H54 (cell line): ENCODE data around the gene TREX2.

Experiments used
- DNase-seq: peaks from one replicate; pipeline ENCODE4 v3.0.0; 2011; ENCODE audit warnings: low spot score, mixed read lengths; ENCODE audit not compliant: insufficient read length
- FAIRE-seq: peaks from 3 replicates; lab custom pipeline; 2011; peaks lifted over from hg19 to GRCh38; lab: Jason Lieb, UNC
- POLR2A ChIP-seq: IDR thresholded peaks from 2 replicates; pipeline ENCODE4 v1.6.1; 2011; ENCODE audit warnings: low read depth, mild to moderate bottlenecking, low read length

Gene TREX2

GRCh38 chrX:153445856-153446635 lies at the start of gene TREX2:
TREX2 (minus strand) TSS chrX:153446056; CDS start chrX:153445430, 626 bp downstream.
- no peak for FAIRE-seq

GRCh38 chrX:153495362-153495751 lies 49.5 kb upstream of the TREX2 start:
- FAIRE-seq (no peak), DNase-seq (no peak)
- TF ChIP-seq POLR2A, result no peak

More at GRCh38 chrX:153445856-153446635, at the start of gene TREX2:
- TF ChIP-seq POLR2A, result no peak
- DNase-seq, result no peak

- no peak for FAIRE-seq
- no peak for TF ChIP-seq POLR2A
- DNase-seq, result no peak
Measured at GRCh38 chrX:153494541-153495361, 48.9 kb upstream of the TREX2 start, which contains the start of gene BGN. BGN (plus strand) TSS chrX:153494980; CDS start chrX:153504632, 9,652 bp downstream.

- no peak for TF ChIP-seq POLR2A
- no peak for DNase-seq
- FAIRE-seq, result no peak
Measured at GRCh38 chrX:153494061-153494460, 48.2 kb upstream of the TREX2 start.

- DNase-seq (no peak), FAIRE-seq (no peak)
- TF ChIP-seq POLR2A, result no peak
Measured at GRCh38 chrX:153493085-153493484, 47.2 kb upstream of the TREX2 start.

GRCh38 chrX:153492543-153492942 lies 46.7 kb upstream of the TREX2 start:
- no peak for DNase-seq
- no peak for TF ChIP-seq POLR2A
- FAIRE-seq, result no peak

- FAIRE-seq (no peak), DNase-seq (no peak)
- TF ChIP-seq POLR2A, result no peak
Measured at GRCh38 chrX:153491918-153492317, 46.1 kb upstream of the TREX2 start.

GRCh38 chrX:153491351-153491914 lies 45.6 kb upstream of the TREX2 start:
- FAIRE-seq (no peak), DNase-seq (no peak)
- TF ChIP-seq POLR2A, result no peak

- DNase-seq (no peak), FAIRE-seq (no peak)
- no peak for TF ChIP-seq POLR2A
Measured at GRCh38 chrX:153490217-153490930, 44.5 kb upstream of the TREX2 start.

GRCh38 chrX:153488231-153488914 lies 42.5 kb upstream of the TREX2 start:
- FAIRE-seq (no peak), DNase-seq (no peak)
- TF ChIP-seq POLR2A, result no peak

- no peak for FAIRE-seq
- no peak for DNase-seq
- no peak for TF ChIP-seq POLR2A
Measured at GRCh38 chrX:153487590-153488071, 41.8 kb upstream of the TREX2 start.

GRCh38 chrX:153486171-153486570 lies 40.3 kb upstream of the TREX2 start:
- no peak for DNase-seq
- no peak for FAIRE-seq
- TF ChIP-seq POLR2A, result no peak
